Cardiac muscle cell (in vitro differentiated cells and primary cell): ENCODE results near the gene CABCOCO1. TPM values are rescaled to one million over a fixed set of nuclear protein-coding genes. Genes with fewer than 3 reads are reported as not detected.

Experiments
- DNase-seq, 2 donors: peaks; one replicate each; pipeline versions ENCODE4 v3.0.0 to v3.0.0-alpha.2; 2010 to 2017; ENCODE audit warnings: low read depth in 1 of 2, low spot score in 1 of 2
- H3K27ac ChIP-seq: fragments of 200-600 bp; sonication (generic); 2 replicates; pipeline ENCODE4 v1.5.1; 2016
- H3K27me3 ChIP-seq: fragments of 200-600 bp; sonication (generic); 2 replicates; pipeline ENCODE4 v1.6.0; 2016; ENCODE audit warnings: control low read depth
- H3K36me3 ChIP-seq: fragments of 200-600 bp; sonication (generic); 2 replicates; pipeline ENCODE4 v1.5.1; 2016; ENCODE audit warnings: control low read depth
- H3K4me1 ChIP-seq: fragments of 200-600 bp; sonication (generic); 2 replicates; pipeline ENCODE4 v1.8.1; 2017; ENCODE audit warnings: low read depth, mild to moderate bottlenecking, mixed run types
- H3K4me3 ChIP-seq: fragments of 200-600 bp; sonication (generic); 2 replicates; pipeline ENCODE4 v1.5.1; 2016; ENCODE audit warnings: mild to moderate bottlenecking
- H3K9me3 ChIP-seq: fragments of 200-600 bp; sonication (generic); 2 replicates; pipeline ENCODE4 v1.5.1; 2017; ENCODE audit warnings: low read depth, mild to moderate bottlenecking, control low read depth
- polyA plus RNA-seq: library from polyadenylated mRNA; unstranded; fragments of >200 nt; fragmentation: Nextera tagmentation; extraction: Ambion mirVana; gene quantifications from 2 replicates; pipeline ENCODE4 v1.2.1, GENCODE V29; 2016
- total RNA-seq: library from RNA; depleted of rRNA; stranded (reverse); fragments of >200 nt; gene quantifications from 2 replicates; pipeline ENCODE4 v1.2.3, GENCODE V29; 2016
- TF ChIP-seq, protein P1 (sequence below): IDR thresholded peaks from 2 replicates; pipeline ENCODE4 v1.5.1; 2012; ENCODE audit warnings: low read depth, mild to moderate bottlenecking, low read length

Gene CABCOCO1
- total and polyA plus RNA-seq, 2 experiments from 2014 or later, result 1.5 TPM

DNA sequence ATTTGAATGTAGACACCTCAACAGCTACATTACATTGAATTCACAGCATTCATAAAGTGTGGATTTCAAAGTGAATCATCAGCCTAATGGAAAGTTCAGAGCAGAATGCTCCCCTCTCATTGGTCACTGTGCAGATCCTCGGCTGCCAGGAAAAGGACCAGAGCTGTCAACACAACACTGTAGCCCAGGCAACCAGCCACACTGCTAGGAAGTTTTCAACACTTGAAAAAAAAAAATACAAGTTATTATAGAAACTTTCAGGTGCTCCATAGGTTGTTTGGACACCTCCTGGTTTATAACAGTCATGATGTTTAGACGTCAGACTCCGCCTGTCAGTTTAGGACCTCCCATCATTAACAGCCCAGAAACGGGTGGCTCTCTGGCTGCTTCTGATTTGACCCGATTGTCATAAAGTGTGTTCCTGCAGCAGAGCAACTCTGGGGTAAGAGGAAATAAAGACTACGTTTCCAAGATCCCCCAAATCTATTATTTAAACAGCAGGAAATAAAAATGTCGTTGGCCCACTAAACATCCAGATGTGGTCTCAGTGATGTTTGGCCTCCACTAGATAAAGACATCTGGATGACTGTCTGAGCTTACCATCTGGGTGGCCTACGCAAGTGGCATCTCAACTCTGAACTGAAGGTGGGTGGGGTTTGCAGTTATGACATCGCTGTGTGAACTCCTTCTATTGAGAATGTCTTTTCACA is 117.4 kb downstream of the CABCOCO1 start:
- DNase-seq, result peak; percentile 11 to 93
- no peaks in the 10 kb centered on the region for H3K4me1 ChIP-seq
- H3K9me3 ChIP-seq, result no peaks in the 10 kb centered on the region
- no peaks in the 10 kb centered on the region for H3K36me3 ChIP-seq
- H3K27ac ChIP-seq, result no peak overlapping the region
- TF ChIP-seq, protein P1, sequence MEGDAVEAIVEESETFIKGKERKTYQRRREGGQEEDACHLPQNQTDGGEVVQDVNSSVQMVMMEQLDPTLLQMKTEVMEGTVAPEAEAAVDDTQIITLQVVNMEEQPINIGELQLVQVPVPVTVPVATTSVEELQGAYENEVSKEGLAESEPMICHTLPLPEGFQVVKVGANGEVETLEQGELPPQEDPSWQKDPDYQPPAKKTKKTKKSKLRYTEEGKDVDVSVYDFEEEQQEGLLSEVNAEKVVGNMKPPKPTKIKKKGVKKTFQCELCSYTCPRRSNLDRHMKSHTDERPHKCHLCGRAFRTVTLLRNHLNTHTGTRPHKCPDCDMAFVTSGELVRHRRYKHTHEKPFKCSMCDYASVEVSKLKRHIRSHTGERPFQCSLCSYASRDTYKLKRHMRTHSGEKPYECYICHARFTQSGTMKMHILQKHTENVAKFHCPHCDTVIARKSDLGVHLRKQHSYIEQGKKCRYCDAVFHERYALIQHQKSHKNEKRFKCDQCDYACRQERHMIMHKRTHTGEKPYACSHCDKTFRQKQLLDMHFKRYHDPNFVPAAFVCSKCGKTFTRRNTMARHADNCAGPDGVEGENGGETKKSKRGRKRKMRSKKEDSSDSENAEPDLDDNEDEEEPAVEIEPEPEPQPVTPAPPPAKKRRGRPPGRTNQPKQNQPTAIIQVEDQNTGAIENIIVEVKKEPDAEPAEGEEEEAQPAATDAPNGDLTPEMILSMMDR, result no peak
- H3K27me3 ChIP-seq, result no peaks in the 10 kb centered on the region
- H3K4me3 ChIP-seq, result no peak overlapping the region

- Histone ChIP-seq H3K9me3 (no peaks in the 10 kb centered on the region), H3K27ac (no peak overlapping the region), H3K4me1 (no peaks in the 10 kb centered on the region), H3K4me3 (no peak overlapping the region), H3K27me3 (no peaks in the 10 kb centered on the region), H3K36me3 (no peaks in the 10 kb centered on the region)
- TF ChIP-seq, protein P1, result no peak
- DNase-seq, result no peak
Measured at GRCh38 chr10:61780732-61781131, 118.0 kb downstream of the CABCOCO1 start.

DNA sequence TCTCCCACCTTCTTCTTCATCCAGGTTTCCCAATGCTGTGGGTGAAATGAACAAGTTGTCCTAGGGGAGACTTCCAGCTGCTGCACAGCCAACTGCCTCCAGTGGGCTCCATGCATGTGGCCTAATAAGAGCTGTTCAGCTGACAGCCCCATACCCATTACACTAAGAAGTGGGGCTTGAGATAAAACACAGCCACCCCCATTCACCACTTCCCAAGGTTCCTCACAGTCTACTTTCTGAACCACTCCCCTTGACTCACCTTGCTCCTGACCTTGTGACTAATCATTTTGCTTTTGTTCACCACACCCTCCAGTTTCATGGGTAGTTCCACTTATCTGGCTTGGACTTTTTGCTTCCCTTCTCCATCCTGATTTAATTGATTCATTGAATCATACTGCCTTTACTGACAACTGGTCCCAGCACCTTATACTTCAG is 119.3 kb downstream of the CABCOCO1 start:
- Histone ChIP-seq H3K4me3 (no peak overlapping the region), H3K9me3 (no peaks in the 10 kb centered on the region), H3K4me1 (no peaks in the 10 kb centered on the region), H3K36me3 (no peaks in the 10 kb centered on the region), H3K27me3 (no peaks in the 10 kb centered on the region), H3K27ac (no peak overlapping the region)
- no peak for DNase-seq
- TF ChIP-seq, protein P1, result no peak

- DNase-seq, result no peak
- no peak overlapping the region for H3K27ac ChIP-seq
- no peak overlapping the region for H3K4me3 ChIP-seq
- H3K9me3 ChIP-seq, result no peaks in the 10 kb centered on the region
- no peaks in the 10 kb centered on the region for H3K27me3 ChIP-seq
- TF ChIP-seq, protein P1, result no peak
- H3K4me1 ChIP-seq, result no peaks in the 10 kb centered on the region
- no peaks in the 10 kb centered on the region for H3K36me3 ChIP-seq
Measured at GRCh38 chr10:61784354-61785133, 121.8 kb downstream of the CABCOCO1 start.

DNA sequence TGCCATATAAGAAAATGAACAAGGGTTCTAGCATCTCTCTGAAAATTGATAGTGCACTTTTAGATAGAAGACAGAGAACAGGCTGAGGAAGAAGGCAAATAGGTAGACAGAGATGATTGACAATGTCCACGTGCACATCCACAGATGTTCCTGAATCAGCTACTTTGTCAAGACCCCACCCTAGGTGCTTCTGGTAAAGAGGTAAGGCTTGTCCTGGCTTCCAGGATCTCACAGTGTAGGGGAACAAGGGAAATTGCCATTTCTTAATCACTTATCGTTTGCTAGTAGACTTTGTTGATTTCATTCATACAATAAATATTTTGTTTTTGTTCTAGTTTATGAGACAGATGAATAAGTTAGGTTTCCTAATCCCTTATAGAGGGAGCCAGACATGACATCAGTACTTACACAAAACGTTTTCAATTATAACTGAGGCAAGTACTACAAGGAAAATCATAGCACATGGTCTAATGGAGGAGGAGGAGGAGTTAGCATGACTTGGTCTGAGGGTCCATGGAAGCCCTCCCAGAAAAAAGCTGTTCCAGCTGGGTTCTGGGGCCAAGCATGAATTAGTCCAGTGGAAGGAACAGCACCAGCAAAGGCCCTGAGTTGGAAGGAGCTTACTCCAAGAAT is 122.9 kb downstream of the CABCOCO1 start:
- no peak for DNase-seq
- Histone ChIP-seq H3K4me3 (no peak overlapping the region), H3K9me3 (no peaks in the 10 kb centered on the region), H3K36me3 (no peaks in the 10 kb centered on the region), H3K27ac (no peak overlapping the region), H3K4me1 (no peaks in the 10 kb centered on the region), H3K27me3 (no peaks in the 10 kb centered on the region)
- TF ChIP-seq, protein P1, result no peak
